Body of pancreas (tissue), 4 donors: Measurements from ENCODE around the gene ANXA9. TPM values are rescaled to one million over a fixed set of nuclear protein-coding genes. Genes with fewer than 3 reads are reported as not detected.

ENCODE experiments used
- ATAC-seq: fragments of 150-250 bp; one replicate; pipeline ENCODE4 v1.9.1; 2016
- DNase-seq, 4 donors: peaks; one replicate each; pipeline ENCODE4 v3.0.0-alpha.2; 2019
- H3K27ac ChIP-seq, 4 donors: fragments of 200-600 bp; sonication (generic); 1 replicate in 3 of 4; 2 replicates in 1 of 4; pipeline versions ENCODE4 v1.5.1 to v1.6.1; 2016 to 2019; ENCODE audit warnings: mild to moderate bottlenecking in 1 of 4, mixed read lengths in 1 of 4, moderate library complexity in 1 of 4
- H3K27me3 ChIP-seq, 2 donors: fragments of 200-600 bp; sonication (generic); one replicate each; pipeline ENCODE4 v1.6.0; 2016; ENCODE audit warnings: mild to moderate bottlenecking in 1 of 2
- H3K36me3 ChIP-seq, 2 donors: fragments of 200-600 bp; sonication (generic); replicated peaks in 1 of 2; 2 replicates each; pipeline ENCODE4 v1.5.1; 2016; ENCODE audit warnings: low read depth in 2 of 2; ENCODE audit not compliant: insufficient read depth in 1 of 2
- H3K4me1 ChIP-seq: fragments of 200-600 bp; sonication (generic); one replicate; pipeline ENCODE4 v1.6.0; 2016
- H3K4me3 ChIP-seq, 2 donors: fragments of 200-600 bp; sonication (generic); 1 replicate in 1 of 2; 2 replicates in 1 of 2; pipeline ENCODE4 v1.5.1; 2016 to 2019
- H3K9me3 ChIP-seq, 3 donors: fragments of 200-600 bp; sonication (generic); 1 replicate in 2 of 3; 2 replicates in 1 of 3; pipeline ENCODE4 v1.5.1; 2016
- POLR2A ChIP-seq, 3 donors: fragments of 450-650 bp; IDR thresholded peaks; one replicate each; pipeline ENCODE4 v1.6.1; 2016; ENCODE audit warnings: antibody characterized with exemption in 3 of 3, mild to moderate bottlenecking in 2 of 3
- WGBS, 2 donors: methylation state at CpG; one replicate each; pipeline ENCODE4 v1.1.5; 2017; 5-methylcytosine and 5-hydroxymethylcytosine counted together
- intact Hi-C: fragments of 100-400 bp; cut with DNase I; formaldehyde crosslinking; loops from one replicate; pipeline ENCODE4 v1.15.1; 2023
- total RNA-seq, 2 donors: library from RNA; depleted of rRNA; stranded (reverse); fragments of >200 nt; gene quantifications; one replicate each; pipeline ENCODE4 v1.1.0, GENCODE V29; 2016
- TF ChIP-seq, protein P1 (sequence below), 7 experiments: fragments of 450-650 bp in 4 of 7; fragments of 200-600 bp in 3 of 7; sonication (generic) in 3 of 7; IDR thresholded peaks; one replicate each; pipeline ENCODE4 v1.5.1; 2016 to 2019; ENCODE audit warnings: antibody characterized with exemption in 7 of 7

The ANXA9 gene
- total RNA-seq, 2 donors from 2014 or later: 17.4 to 33.3 TPM

DNA sequence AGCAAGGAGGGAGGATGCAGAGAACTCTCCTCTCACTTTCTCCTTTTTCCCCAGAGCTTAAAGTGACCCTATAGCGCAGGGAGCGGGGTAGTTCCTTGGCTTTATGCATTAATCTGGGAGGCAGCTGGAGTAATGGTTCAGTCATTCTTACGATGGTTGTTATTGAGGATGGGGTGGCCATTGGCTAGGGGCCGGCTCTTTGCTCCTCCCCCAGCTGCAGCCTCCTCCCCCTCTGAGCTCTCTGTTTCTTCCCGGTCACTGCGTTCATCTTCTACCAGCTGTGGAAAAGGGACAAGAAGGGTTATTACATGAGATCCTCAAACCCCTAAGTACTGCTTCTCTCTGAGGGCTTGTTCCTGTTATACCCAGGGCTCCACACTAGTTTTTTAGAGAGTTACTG is 16.1 kb upstream of the ANXA9 start:
- H3K27ac ChIP-seq: no peak overlapping the region
- peaks cover 16% of the 10 kb centered on the region for H3K4me1 ChIP-seq
- no peak overlapping the region for H3K4me3 ChIP-seq
- WGBS, 2 donors: 74 to 82% methylated on average over 6 of the region's 6 CpGs
- H3K9me3 ChIP-seq: no peaks in the 10 kb centered on the region
- TF ChIP-seq POLR2A (IDR thresholded peaks at IDR 0.05): no peak
- TF ChIP-seq, protein P1, sequence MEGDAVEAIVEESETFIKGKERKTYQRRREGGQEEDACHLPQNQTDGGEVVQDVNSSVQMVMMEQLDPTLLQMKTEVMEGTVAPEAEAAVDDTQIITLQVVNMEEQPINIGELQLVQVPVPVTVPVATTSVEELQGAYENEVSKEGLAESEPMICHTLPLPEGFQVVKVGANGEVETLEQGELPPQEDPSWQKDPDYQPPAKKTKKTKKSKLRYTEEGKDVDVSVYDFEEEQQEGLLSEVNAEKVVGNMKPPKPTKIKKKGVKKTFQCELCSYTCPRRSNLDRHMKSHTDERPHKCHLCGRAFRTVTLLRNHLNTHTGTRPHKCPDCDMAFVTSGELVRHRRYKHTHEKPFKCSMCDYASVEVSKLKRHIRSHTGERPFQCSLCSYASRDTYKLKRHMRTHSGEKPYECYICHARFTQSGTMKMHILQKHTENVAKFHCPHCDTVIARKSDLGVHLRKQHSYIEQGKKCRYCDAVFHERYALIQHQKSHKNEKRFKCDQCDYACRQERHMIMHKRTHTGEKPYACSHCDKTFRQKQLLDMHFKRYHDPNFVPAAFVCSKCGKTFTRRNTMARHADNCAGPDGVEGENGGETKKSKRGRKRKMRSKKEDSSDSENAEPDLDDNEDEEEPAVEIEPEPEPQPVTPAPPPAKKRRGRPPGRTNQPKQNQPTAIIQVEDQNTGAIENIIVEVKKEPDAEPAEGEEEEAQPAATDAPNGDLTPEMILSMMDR (IDR thresholded peaks at IDR 0.05): no peak
- intact Hi-C loops: no loop called here
- DNase-seq (no peak), ATAC-seq (no peak)
- H3K36me3 ChIP-seq: peaks cover 12 to 45% of the 10 kb centered on the region in 2 donors
- no peaks in the 10 kb centered on the region for H3K27me3 ChIP-seq

GRCh38 chr1:150967936-150968335 is 14.2 kb upstream of the ANXA9 start:
- Histone ChIP-seq H3K36me3 (peaks cover 12 to 42% of the 10 kb centered on the region in 2 donors), H3K27me3 (no peaks in the 10 kb centered on the region), H3K4me3 (no peak overlapping the region), H3K4me1 (peaks cover 35% of the 10 kb centered on the region), H3K27ac (no peak overlapping the region), H3K9me3 (no peaks in the 10 kb centered on the region)
- intact Hi-C loops: no loop called here
- DNase-seq: no peak
- TF ChIP-seq, protein P1 (IDR thresholded peaks at IDR 0.05): no peak
- no peak for TF ChIP-seq POLR2A (IDR thresholded peaks at IDR 0.05)
- ATAC-seq: no peak
- 94 to 97% methylated on average over 11 to 13 of the region's 13 CpGs for WGBS, 2 donors

DNA sequence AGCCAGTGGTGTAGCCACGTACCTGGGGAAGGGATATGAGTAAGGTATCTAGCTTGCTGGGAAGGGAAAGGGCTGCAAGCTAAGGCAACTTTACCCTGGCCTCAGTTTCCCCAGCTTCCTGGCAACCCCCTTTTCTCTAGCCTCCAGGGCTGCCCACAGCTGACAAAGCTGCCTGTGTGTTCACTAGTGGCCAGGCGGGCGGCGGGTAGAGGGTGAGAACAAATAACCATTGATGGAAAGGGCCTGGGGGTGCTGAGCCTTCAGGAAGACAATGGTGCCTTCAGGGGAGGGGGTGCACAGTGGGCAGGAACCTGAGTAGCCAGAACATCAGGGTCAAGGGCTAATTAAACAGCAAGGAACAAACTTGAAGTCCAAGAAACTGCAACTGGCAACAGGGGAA is 13.6 kb upstream of the ANXA9 start:
- Histone ChIP-seq H3K27me3 (no peaks in the 10 kb centered on the region), H3K27ac (no peak overlapping the region), H3K36me3 (peaks cover 12 to 40% of the 10 kb centered on the region in 2 donors), H3K4me1 (peaks cover 41% of the 10 kb centered on the region), H3K9me3 (no peaks in the 10 kb centered on the region), H3K4me3 (no peak overlapping the region)
- DNase-seq (no peak), ATAC-seq (no peak)
- 86 to 94% methylated on average over 4 of the region's 4 CpGs for WGBS, 2 donors
- TF ChIP-seq, protein P1 (IDR thresholded peaks at IDR 0.05): no peak
- no peak for TF ChIP-seq POLR2A (IDR thresholded peaks at IDR 0.05)
- intact Hi-C loops: no loop called here

DNA sequence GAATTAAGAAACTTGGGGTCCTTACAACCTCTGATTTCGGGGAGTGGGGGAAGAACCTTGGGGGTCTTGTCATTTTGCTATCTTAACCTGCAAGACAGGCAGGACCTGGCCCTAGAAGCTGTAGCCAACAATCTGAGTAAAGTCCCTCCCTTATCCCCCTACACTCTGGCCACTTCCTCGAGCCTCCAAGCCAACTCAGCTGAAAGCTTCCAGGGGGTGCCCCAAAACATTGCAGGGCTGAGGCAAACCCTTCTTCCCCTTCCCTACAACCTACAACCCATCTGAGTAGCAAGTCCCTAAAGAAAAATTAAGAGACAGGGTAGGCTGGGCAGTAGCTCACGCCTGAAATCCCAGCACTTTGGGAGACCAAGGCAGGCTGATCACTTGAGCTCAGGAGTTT is 12.5 kb upstream of the ANXA9 start:
- no peak for DNase-seq
- intact Hi-C loops: no loop called here
- Histone ChIP-seq H3K4me3 (no peak overlapping the region), H3K36me3 (peaks cover 12 to 35% of the 10 kb centered on the region in 2 donors), H3K9me3 (no peaks in the 10 kb centered on the region), H3K27ac (peak overlapping the region in 2 of 4 donors; percentile 37 to 92), H3K27me3 (no peaks in the 10 kb centered on the region), H3K4me1 (peaks cover 43% of the 10 kb centered on the region)
- no peak for TF ChIP-seq POLR2A (IDR thresholded peaks at IDR 0.05)
- TF ChIP-seq, protein P1 (IDR thresholded peaks at IDR 0.05): no peak
- ATAC-seq: no peak
- 70 to 76% methylated on average over 3 of the region's 3 CpGs for WGBS, 2 donors

- Histone ChIP-seq H3K9me3 (no peaks in the 10 kb centered on the region), H3K27me3 (no peaks in the 10 kb centered on the region), H3K36me3 (peaks cover 5 to 27% of the 10 kb centered on the region in 2 donors), H3K27ac (peak overlapping the region; percentile 68 to 92 (median 92)), H3K4me1 (peaks cover 49% of the 10 kb centered on the region), H3K4me3 (no peak overlapping the region)
- peak; percentile 83 to 94 (median 90) for DNase-seq
- TF ChIP-seq POLR2A (IDR thresholded peaks at IDR 0.05): peak in 2 of 3 donors; percentile 6 to 23
- TF ChIP-seq, protein P1 (IDR thresholded peaks at IDR 0.05): no peak
- intact Hi-C loops: no loop called here
- ATAC-seq: peak; percentile 75
- WGBS, 2 donors: 25 to 26% methylated on average over 11 of the region's 11 CpGs
Observed at GRCh38 chr1:150970808-150971582, 11.1 kb upstream of the ANXA9 start.
